Epidermal melanocyte (primary cell): ENCODE measurements around the gene APOE.
"Not testable (repeated sequence)": the region's sequence is repeated elsewhere in the genome, so short reads cannot be mapped to it uniquely, and the experiment has no call there.

ENCODE experiments used
- DNase-seq: peaks from one replicate; pipeline ENCODE4 v3.0.0; 2011; ENCODE audit warnings: low spot score; ENCODE audit not compliant: insufficient read length

Gene APOE

GRCh38 chr19:44905437-44906160 is at the start of gene APOE:
Gene APOE (plus strand): TSS chr19:44905796. CDS start chr19:44906625, 829 bp downstream.
- peak; percentile 87 for DNase-seq

- DNase-seq = no peak
Observed at GRCh38 chr19:44856421-44857083, 49.0 kb upstream of the APOE start.

- no peak for DNase-seq
Observed at GRCh38 chr19:44857837-44858236, 47.8 kb upstream of the APOE start.

GRCh38 chr19:44861576-44861975 is 44.0 kb upstream of the APOE start:
- not testable (repeated sequence) for DNase-seq

GRCh38 chr19:44863990-44864389 is 41.6 kb upstream of the APOE start:
- no peak for DNase-seq

- DNase-seq = no peak
Observed at GRCh38 chr19:44865196-44865767, 40.3 kb upstream of the APOE start.

GRCh38 chr19:44866664-44867063 is 38.9 kb upstream of the APOE start:
- DNase-seq = no peak

- DNase-seq = no peak
Observed at GRCh38 chr19:44867578-44867977, 38.0 kb upstream of the APOE start.

GRCh38 chr19:44869733-44870470 is 35.7 kb upstream of the APOE start:
- no peak for DNase-seq

GRCh38 chr19:44871809-44872208 is 33.8 kb upstream of the APOE start:
- DNase-seq = no peak

- DNase-seq = no peak
Observed at GRCh38 chr19:44872661-44873060, 32.9 kb upstream of the APOE start.

- DNase-seq = no peak
Observed at GRCh38 chr19:44874317-44874716, 31.3 kb upstream of the APOE start.

- no peak for DNase-seq
Observed at GRCh38 chr19:44875666-44876451, 29.7 kb upstream of the APOE start.

- DNase-seq = no peak
Observed at GRCh38 chr19:44876930-44877535, 28.6 kb upstream of the APOE start.

- DNase-seq = no peak
Observed at GRCh38 chr19:44878120-44878865, 27.3 kb upstream of the APOE start.

- DNase-seq = no peak
Observed at GRCh38 chr19:44879309-44880065, 26.1 kb upstream of the APOE start.

- DNase-seq = no peak
Observed at GRCh38 chr19:44882063-44882462, 23.5 kb upstream of the APOE start.

- not testable (repeated sequence) for DNase-seq
Observed at GRCh38 chr19:44882619-44883397, 22.8 kb upstream of the APOE start.
